ENCODE results near the gene TIE1. TPM values are rescaled to one million over a fixed set of nuclear protein-coding genes. Genes with fewer than 3 reads are reported as not detected.

The TIE1 gene
- polyA plus RNA-seq (ENCODE audit: insufficient read length in 4 of 4): 10 to 100 TPM; 44.9 to 64.8 (median 53.8) TPM

DNA sequence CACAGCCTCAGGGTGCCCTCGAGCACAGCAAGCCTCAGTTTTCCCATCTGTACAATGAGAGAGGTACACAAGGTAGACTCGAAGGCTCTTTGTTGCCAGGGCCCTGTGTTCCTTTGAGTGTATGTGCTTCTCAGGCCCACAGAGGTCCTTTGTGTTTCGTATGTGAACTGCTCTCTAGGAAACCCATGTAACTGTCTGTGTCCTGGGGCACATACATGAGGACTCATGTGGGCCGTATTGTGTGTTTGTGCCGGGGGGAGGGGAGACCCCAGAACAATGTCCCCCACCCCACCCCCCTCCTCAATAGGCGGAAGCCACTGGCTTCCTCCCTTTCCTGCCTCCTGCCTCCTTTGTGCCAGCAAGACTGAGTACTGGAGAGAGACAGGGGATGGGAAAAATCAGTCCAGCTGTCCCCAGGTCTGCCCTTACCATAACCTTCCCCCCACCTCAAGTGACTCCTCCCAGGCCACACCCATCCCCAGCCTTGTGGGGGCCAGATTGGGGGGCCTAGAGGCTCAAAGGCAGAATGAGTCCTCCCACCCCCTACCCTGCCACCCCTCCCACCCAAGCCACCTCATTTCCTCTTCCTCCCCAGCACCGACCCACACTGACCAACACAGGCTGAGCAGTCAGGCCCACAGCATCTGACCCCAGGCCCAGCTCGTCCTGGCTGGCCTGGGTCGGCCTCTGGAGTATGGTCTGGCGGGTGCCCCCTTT, at the start of gene TIE1:
TSS of gene TIE1 (plus strand) at position 605 of the 717 bp plus-strand sequence. CDS start at position 695, 90 bp downstream.
- DNase-seq (ENCODE audit: low read depth in 4 of 4, low spot score in 2 of 4): no peak

DNA sequence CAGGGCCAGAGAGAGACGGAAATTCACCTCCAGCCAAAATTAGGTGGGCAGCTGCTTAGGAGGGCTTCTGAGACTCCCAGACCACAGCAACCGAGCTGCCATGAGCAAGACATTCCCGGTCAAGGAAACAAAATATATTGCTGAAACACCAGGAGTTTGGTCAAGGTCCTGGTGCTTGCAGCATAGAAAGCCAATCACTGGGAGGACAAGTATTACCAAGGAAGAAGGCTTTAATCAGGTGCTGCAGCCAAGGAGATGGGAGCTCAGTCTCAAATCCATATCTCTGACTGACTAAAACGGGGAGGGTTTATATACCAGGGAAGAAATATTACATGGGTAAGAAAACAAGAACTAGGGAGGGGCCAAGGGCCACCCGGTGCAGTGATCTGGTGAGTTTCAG, 49.8 kb upstream of the TIE1 start:
- DNase-seq (ENCODE audit: low read depth in 4 of 4, low spot score in 2 of 4): no peak

DNA sequence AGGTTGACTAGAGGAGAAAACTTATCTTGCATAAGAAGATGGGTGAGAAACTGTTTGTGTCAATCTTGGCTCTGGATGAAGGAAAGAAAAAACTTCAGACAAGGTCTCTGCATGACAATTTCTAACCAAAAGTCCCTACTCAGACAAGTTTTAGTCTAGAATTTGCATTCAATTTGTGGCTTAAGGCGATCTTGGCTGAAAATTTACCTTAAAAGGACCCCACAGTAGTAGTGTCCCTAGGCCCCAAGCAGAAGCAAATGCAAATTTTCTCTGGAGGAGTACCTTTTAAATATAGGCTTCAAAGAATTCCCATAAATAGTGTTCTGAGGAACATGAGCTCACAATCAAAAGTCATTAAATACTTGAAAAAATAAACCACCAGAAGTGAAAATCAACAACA, 48.6 kb upstream of the TIE1 start:
- no peak for DNase-seq (ENCODE audit: low read depth in 4 of 4, low spot score in 2 of 4)

DNA sequence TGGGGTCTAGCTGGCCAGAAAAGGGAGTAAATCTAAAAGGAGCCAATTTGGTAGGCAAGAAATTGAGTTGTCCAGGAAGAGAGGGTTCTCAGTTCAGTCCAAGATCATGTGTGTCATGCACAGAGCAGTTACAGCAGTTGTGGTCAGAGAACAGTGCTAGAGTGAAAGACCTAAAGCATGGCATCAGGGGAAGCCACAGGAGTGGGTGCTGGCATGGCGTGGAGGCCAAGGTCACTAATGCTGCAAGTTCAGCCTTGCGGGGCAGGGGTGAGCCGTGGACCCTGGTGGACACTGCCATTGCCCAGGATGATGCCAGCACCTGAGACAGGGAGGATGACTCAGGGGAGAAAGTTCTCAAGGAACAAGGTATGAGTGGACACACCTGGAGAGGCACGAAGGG, 47.6 kb upstream of the TIE1 start:
- no peak for DNase-seq (ENCODE audit: low read depth in 4 of 4, low spot score in 2 of 4)

DNA sequence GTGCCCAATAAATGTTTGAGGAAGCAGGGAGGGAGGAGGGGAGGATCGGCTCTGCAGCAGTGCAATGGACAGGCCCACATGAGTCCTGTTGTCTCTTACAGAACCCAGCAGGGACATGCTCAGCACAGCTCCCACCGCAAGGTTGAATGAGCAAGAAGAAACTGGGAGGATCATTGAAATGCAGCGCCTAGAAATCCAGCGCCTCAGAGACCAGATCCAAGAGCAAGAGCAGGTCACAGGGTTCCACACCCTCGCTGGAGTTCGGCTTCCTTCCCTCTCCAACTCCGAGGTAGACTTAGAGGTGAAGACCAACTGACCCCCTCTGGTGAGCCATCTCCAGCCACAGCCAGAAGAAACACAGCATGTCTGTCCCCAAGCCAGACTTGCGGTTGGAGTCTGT, 46.9 kb upstream of the TIE1 start:
- no peak for DNase-seq (ENCODE audit: low read depth in 4 of 4, low spot score in 2 of 4)

DNA sequence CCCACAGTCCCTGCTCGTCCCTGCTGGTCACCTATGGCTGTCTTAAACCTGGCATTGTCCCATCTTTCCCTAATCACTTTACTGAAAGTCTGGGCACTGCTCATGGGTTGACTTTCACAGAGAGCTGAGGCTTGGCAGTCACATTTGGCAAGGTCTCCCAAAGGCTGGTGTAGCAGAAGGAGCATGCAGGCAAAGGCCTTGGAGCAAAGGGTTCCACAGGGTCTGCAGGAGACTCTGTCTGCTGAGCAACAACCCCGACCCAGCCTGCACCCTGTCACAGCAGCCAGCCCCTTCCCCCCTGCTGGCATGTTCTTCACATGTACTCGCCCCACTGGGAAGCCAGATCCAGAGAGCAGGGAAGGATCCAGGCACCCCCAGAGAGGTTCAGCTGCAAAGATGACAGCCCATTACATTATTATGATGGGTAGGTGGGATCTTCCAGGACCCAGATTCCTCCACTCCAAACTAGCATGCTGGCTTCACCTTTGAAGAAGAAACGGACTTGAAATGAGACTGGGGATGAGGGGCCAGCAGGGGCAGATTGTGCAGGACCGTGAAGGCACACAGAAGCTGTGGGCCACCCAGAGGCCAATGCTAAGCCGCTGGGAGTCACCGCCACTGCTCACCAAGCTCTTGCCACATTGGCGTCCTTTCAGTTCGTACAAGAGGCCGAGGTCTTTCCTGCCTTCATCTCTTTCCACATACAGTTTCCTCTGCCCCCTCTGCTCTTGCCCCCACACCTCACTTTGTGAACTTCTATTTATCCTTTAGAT, 45.2 kb upstream of the TIE1 start:
- DNase-seq (ENCODE audit: low read depth in 4 of 4, low spot score in 2 of 4): no peak

DNA sequence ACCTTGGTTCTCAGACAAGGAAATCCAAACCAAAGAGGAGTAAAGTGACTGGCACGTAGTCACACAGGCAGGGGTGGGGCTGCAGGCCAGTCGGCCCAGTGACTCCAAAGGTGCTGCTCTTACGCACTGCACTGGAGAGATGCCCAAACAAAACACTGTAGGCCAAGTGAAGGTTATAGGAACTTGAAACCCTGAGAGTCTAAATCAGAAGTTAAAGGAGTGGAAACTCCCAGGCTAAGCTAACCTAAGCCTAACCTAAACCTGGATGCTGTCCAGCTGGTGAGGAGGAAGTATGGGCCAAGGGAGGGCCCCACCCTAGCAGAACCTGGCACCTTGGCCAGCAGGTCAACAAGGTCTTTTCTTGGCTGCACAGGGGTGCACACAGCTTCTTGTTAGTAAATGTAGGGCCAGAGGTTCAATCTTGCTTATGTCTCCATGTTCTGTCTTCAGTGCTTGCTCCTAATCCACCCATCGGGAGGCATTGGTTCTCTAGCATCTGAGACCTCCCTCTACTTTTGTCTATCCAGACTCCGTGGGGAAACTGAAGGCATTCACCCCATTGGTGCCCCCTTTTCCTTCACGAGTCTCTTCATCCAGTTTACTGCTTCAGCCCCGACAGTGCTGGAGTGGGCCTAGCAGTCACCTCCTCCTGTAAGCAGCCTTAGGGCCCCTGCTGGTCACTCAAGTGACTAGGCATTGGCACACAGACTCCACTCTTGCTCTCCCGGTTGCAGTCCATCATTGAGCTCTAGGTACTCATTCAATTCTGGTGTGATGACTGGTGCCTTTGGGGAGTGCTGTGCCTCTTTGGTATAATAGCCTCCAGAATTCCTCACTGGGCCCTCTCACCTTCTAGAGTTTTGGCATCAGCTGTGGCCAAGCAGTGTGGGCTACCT, 43.9 kb upstream of the TIE1 start:
- no peak for DNase-seq (ENCODE audit: low read depth in 4 of 4, low spot score in 2 of 4)

DNA sequence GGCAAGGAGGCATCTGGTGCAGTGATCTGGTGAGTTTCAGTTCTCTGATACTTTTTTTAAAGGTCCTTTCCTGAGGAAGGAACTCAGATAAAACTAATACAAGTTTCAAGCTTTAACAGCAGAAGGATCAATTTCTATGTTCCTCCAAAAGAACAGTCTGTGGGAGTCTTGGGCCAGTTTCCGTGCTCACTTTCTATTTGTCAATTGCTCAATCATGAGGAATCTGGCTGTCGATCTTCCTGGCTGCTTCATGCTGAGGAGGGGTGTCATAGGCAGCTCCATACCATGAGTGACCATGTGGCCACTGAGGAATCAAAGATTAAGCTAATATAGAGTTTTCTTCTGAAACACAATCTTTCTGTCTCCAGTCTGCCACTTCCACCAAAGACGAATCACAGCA, 42.4 kb upstream of the TIE1 start:
- no peak for DNase-seq (ENCODE audit: low read depth in 4 of 4, low spot score in 2 of 4)

DNA sequence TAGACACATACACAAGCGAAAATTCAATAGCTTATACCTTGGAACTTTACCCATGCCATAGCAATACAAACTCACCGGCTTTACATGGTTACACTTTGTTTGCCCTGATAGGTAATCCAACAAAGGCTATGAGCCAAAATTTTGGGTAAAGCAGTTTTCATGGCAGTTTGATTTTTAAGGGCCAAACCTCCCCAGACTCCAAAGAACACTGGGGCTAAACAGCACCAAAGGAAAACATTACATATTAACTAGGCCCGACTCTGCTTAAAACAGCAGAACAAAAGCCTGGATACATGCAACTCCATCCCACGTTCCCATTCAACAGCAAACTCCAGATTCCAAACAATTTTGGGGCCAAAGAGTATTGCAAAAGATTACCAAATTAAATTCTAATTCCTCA, 35.4 kb upstream of the TIE1 start:
- no peak for DNase-seq (ENCODE audit: low read depth in 4 of 4, low spot score in 2 of 4)

DNA sequence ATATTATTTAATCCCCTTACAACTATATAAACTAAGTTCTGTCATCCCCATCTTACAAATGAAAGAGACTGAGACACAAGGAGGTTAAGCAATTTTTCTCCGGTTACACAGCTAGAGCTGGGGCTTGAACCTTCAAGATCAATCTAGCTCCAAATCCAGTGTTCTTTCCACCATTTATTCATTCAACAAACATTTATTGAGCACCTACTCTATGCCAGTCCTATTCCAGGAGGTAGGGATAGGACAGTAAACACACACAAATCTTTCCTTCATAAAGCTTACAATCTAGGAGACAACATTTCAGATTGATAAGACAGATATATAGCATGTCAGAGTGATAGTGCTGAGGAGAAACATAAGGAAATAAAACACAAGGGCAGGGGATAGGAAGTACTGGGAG, 33.9 kb upstream of the TIE1 start:
- no peak for DNase-seq (ENCODE audit: low read depth in 4 of 4, low spot score in 2 of 4)

DNA sequence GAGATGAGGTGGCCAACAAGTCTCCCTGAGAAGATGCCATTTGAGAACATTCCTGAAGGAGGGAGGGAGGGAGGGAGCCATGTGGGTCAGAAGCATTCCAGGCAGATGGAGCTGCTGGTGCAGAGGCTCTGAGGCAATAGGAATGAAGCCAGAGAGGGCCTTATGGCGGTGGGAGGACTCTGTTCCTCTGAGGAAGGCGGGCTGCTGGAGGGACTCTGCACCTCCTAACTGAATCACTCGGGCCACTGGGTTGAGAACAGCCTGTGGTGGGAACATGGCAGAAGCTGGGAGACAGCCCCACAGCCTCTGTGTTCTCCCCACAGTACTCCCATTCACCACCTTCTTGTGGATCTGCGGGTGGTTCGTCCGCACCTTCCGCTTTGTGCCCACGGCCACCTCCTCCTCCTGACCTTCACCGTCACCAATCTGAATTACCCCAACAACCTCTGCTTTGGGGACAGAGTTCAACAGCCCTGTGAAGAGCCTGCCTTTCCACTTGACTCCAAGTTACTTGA, 33.4 kb upstream of the TIE1 start:
- DNase-seq (ENCODE audit: low read depth in 4 of 4, low spot score in 2 of 4): no peak

DNA sequence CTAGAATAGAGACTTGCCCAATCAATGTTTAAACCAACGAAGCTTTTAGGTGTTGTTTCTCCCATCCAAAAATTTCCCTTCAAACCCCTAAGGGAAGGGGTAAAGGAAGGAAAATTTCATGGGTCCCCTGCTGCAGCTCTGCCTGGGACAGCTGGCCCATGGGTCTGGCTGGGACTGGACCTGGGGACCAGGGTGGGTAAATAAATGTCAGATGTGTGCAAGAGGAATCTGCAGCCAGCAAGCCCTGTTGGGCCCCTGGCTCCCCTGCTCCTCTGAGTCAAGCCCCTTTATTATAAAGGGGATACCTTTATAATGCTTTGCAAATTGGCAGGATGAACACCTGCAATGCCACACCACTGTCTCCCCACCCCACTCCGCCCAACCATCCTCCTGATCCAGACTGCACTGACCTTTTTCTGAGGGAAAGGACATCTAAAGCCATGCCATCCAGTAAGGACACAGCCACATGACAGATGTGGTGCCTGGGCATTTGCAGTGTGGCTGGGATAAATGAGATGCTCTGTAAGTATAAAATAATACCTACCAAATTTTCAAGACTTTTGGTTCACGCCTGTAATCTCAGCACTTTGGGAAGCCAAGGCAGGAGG, 32.9 kb upstream of the TIE1 start:
- no peak for DNase-seq (ENCODE audit: low read depth in 4 of 4, low spot score in 2 of 4)

DNA sequence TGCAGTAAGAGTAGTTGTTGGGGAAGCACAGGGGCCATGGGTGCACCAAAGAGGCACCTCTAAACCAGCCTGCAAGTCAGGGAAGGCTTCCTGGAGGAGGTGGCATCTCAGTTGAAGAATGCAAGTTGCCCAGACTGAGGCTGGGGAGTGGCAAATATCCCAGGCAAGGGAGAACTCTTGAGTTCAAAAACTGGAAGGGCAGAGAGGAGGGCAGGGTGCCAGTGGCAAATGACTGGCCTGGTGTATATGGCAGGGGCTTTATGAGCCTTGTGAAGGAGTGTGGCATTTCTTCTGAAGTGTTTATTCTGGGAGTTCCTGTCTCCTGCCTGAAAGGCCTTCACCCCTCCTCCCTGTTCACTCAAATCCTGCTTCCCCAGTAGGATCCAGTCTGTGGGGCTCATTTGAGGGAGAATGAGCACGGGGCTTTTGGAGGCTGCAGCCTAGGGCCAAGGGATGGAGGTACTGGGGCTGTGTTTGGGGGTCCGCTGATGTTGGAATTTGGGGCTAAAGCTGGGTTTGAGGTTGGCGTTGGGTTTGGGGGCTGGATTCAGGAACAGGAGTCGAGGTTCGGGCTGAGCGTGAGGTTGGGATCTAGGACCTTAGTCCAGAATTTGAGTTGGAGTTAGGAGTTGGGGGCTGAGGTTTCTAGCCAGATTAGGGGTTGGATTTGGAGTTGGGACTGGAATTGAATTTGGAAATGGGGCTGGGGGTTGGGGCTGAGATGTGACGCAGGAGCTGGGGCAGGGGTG, 31.0 kb upstream of the TIE1 start, which contains the start of gene TMEM125:
TSS of gene TMEM125 (plus strand) at position 357 of the 749 bp plus-strand sequence. CDS start 2,740 bp downstream, outside the sequence.
- DNase-seq (ENCODE audit: low read depth in 4 of 4, low spot score in 2 of 4): no peak

DNA sequence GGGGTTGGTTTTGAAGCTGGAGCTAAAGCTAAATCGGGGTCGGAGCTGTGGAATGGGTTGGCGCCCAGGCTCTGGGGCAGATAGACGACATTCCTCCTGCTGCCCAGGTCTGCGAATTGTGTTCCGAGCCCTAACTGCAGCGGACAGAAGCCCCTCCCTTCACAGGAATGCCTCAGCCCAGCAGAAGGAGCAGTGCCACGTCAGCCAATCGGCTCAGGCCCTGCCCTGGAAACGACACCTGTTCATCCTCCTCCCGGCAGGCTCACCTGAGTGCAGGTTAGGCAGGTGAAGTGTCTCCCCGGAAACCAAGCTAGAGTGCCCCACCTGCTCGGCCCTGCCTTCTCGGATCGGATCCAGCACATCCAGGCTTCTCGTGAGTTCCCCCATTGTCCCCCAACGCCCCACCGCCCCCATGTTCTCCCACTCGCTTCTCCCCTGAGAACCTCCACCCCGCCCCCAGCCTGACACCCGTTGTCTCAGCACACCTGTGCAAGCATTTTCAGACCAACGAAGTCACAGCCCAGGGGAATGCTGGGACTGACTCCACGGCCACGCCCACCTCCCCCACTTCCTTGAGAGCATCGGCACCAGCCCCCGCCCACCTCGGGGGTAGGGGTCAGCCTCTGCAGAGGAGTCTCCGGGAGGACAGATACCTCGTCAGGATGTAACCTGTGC, 30.2 kb upstream of the TIE1 start:
- DNase-seq (ENCODE audit: low read depth in 4 of 4, low spot score in 2 of 4): peak in 1 of 4 donors; percentile 38

DNA sequence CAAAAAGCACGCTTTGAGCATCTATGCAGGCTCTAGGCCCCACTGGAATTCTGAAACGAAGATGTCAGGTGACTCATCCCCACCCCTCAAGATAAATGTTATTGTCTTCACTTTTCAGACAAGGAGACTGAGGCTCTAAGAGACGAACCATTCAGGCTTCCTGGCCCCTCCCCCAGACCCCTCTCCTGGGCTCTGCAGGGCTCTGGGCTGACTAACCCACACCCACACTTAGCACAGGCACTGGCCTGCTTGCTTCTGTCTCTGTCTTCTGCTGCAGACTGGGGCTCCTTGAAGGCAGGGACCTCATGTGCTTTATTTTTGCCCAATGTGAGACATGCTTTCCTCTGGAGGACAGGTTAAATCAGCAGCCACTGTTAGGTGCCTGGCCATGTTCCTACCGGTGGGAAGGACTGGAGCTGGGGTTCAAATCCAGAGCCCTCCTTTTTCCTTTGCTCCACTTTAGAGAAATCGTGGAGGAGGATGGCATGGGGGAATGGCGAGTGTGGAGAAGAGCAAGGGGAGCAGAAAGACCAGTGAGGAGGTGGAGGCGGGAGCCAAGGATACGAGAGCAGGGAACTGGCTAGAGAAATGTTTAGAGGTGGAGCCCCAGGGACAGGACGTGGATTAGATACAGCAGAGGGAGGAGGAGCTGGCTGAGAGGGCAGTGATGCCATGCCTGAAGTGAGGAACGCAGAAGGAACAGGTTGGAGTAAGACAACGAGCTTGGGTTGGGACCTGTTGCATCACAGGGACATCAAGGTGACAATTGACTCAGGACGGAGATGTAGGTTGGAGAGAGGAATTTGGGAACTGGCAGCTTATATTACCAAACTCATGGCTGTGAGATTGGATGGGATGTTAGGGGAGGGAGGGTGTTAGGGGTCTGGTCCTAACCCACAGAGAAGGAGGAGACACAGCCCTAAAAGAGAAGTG, 29.3 kb upstream of the TIE1 start:
- no peak for DNase-seq (ENCODE audit: low read depth in 4 of 4, low spot score in 2 of 4)

DNA sequence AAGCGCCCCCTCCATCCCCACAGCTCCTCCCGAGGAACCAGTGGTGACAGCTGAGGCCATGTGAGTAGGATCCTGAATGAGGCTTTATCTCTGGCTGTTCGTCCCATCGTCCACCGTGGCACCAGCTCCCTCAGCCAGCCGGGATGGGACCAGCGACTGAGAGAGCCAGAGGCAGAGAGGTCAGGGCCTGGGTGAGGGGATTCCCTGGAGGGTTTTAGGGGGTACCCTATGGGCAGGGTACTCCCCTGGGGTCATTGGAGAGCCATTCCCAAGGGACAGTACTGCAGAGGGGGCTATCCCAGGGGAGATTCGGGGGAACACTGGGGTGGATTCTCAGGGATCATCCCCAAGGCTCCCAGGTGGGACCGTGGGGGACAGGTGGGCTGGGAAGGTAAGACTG, 28.6 kb upstream of the TIE1 start:
- DNase-seq (ENCODE audit: low read depth in 4 of 4, low spot score in 2 of 4): no peak

DNA sequence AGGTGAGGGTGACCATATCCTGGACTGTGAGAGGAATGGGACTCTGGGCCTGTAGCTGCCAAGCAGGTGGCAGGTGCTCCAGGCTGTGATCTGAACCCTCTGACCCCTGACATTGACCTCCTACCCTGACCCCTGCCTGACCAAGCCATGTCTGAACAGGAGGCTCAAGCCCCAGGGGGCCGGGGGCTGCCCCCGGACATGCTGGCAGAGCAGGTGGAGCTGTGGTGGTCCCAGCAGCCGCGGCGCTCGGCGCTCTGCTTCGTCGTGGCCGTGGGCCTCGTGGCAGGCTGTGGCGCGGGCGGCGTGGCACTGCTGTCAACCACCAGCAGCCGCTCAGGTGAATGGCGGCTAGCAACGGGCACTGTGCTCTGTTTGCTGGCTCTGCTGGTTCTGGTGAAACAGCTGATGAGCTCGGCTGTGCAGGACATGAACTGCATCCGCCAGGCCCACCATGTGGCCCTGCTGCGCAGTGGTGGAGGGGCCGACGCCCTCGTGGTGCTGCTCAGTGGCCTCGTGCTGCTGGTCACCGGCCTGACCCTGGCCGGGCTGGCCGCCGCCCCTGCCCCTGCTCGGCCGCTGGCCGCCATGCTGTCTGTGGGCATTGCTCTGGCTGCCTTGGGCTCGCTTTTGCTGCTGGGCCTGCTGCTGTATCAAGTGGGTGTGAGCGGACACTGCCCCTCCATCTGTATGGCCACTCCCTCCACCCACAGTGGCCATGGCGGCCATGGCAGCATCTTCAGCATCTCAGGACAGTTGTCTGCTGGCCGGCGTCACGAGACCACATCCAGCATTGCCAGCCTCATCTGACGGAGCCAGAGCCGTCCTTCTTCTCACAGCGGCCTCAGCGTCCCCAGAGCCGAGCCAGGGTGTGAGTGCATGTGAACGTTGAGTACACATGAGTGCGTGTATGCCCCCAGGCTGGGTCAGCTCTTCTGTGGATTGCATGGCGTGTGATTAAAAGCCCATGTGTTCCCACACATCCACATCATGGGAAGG, 27.9 kb upstream of the TIE1 start:
- no peak for DNase-seq (ENCODE audit: low read depth in 4 of 4, low spot score in 2 of 4)
